Left ventricle myocardium superior (tissue), 1 donor: Measurements from ENCODE around the gene FERMT2. TPM values are rescaled to one million over a fixed set of nuclear protein-coding genes. Genes with fewer than 3 reads are reported as not detected.

Source experiments
- ATAC-seq: fragments of 200-7000 bp; cut with Tn5 transposase; one replicate; pipeline ENCODE4 v1.9.1; 2020; ENCODE audit warnings: mild to moderate bottlenecking, moderate library complexity
- DNase-seq: peaks from one replicate; pipeline ENCODE4 v3.0.0-alpha.2; 2020
- intact Hi-C: fragments of 100-400 bp; cut with micrococcal nuclease; formaldehyde crosslinking; loops from one replicate; pipeline ENCODE4 v1.11.0; 2022
- long read RNA-seq: library from polyadenylated mRNA; unstranded; transcript quantifications from one replicate; pipeline ENCODE4 v2.0.0, GENCODE V29; 2021
- total RNA-seq: library from RNA; stranded (reverse); fragmentation: NEBNext Ultra II Directional; extraction: Animal tissue kit (Norgen Biotek cat#: 25700); gene quantifications from one replicate; pipeline ENCODE4 v1.2.1, GENCODE V29; 2021
- donor health status: DM: no; HTN: yes; CAD: no; lungs with severe emphysema.

Gene FERMT2
- total RNA-seq: 116 TPM
- long read RNA-seq, transcript FERMT2-201 (15 exons, 3,338 nt): minor isoform, 8 of 74 reads
- long read RNA-seq, transcript FERMT2-215 (15 exons, 2,482 nt): major isoform, 11 of 74 reads
- long read RNA-seq, partial matches to known transcripts: 24 of 74 reads
- long read RNA-seq, other reads (novel, unspliced or antisense): 31 of 74 reads

- ATAC-seq (peak; percentile 93), DNase-seq (peak; percentile 95)
- intact Hi-C loops: loop anchor here (10.0 kb wide), 1 partner anchor 76 kb away; no protein-coding TSS in a partner anchor
These were observed at the start of gene FERMT2 for GRCh38 chr14:52950898-52951680. Gene FERMT2 (minus strand): TSS chr14:52951050. CDS start chr14:52950568, 482 bp downstream.

- DNase-seq: no peak
- intact Hi-C loops: no loop called here
- peak; percentile 53 for ATAC-seq
These were observed 47.6 kb upstream of the FERMT2 start for GRCh38 chr14:52998376-52999015.

GRCh38 chr14:52996493-52996892 lies 45.6 kb upstream of the FERMT2 start:
- intact Hi-C loops: no loop called here
- no peak for DNase-seq
- ATAC-seq: no peak

GRCh38 chr14:52995998-52996397 lies 45.1 kb upstream of the FERMT2 start:
- DNase-seq (no peak), ATAC-seq (no peak)
- intact Hi-C loops: no loop called here

GRCh38 chr14:52992236-52992870 lies 41.5 kb upstream of the FERMT2 start:
- intact Hi-C loops: no loop called here
- DNase-seq (no peak), ATAC-seq (no peak)

- intact Hi-C loops: no loop called here
- DNase-seq (no peak), ATAC-seq (no peak)
These were observed 37.3 kb upstream of the FERMT2 start for GRCh38 chr14:52988139-52988538.

GRCh38 chr14:52987514-52987913 lies 36.7 kb upstream of the FERMT2 start:
- ATAC-seq (no peak), DNase-seq (no peak)
- intact Hi-C loops: no loop called here

GRCh38 chr14:52987042-52987441 lies 36.2 kb upstream of the FERMT2 start:
- DNase-seq (no peak), ATAC-seq (no peak)
- intact Hi-C loops: no loop called here

- no peak for DNase-seq
- ATAC-seq: no peak
- intact Hi-C loops: no loop called here
These were observed 26.9 kb upstream of the FERMT2 start for GRCh38 chr14:52977798-52978197.

GRCh38 chr14:52974406-52974805 lies 23.6 kb upstream of the FERMT2 start:
- DNase-seq (no peak), ATAC-seq (no peak)
- intact Hi-C loops: no loop called here

- DNase-seq (peak; percentile 29), ATAC-seq (peak; percentile 96)
- intact Hi-C loops: loop anchor here (5.0 to 10.0 kb wide), 2 partner anchors 94 to 139 kb away; no protein-coding TSS in a partner anchor
These were observed 10.3 kb upstream of the FERMT2 start for GRCh38 chr14:52961060-52961639.

- DNase-seq: no peak
- intact Hi-C loops: loop anchor here (5.0 to 10.0 kb wide), 2 partner anchors 94 to 138 kb away; no protein-coding TSS in a partner anchor
- peak; percentile 75 for ATAC-seq
These were observed 9.8 kb upstream of the FERMT2 start for GRCh38 chr14:52960627-52961026.

GRCh38 chr14:52954346-52955214 lies 3.7 kb upstream of the FERMT2 start:
- no peak for ATAC-seq
- intact Hi-C loops: loop anchor here (10.0 kb wide), 1 partner anchor 80 kb away; no protein-coding TSS in a partner anchor
- no peak for DNase-seq

- ATAC-seq (peak; percentile 61), DNase-seq (no peak)
- intact Hi-C loops: loop anchor here (10.0 kb wide), 1 partner anchor 77 kb away; no protein-coding TSS in a partner anchor
These were observed 1.1 kb upstream of the FERMT2 start for GRCh38 chr14:52951681-52952554.

- DNase-seq: peak; percentile 70
- intact Hi-C loops: loop anchor here (10.0 kb wide), 1 partner anchor 76 kb away; no protein-coding TSS in a partner anchor
- peak; percentile 67 for ATAC-seq
These were observed 396 bp downstream of the FERMT2 start for GRCh38 chr14:52950410-52950897.

GRCh38 chr14:52949711-52950409 lies 990 bp downstream of the FERMT2 start:
- intact Hi-C loops: loop anchor here (10.0 kb wide), 1 partner anchor 75 kb away; no protein-coding TSS in a partner anchor
- ATAC-seq (peak; percentile 53), DNase-seq (no peak)
